ENCODE results near the gene SCIN.

DNA sequence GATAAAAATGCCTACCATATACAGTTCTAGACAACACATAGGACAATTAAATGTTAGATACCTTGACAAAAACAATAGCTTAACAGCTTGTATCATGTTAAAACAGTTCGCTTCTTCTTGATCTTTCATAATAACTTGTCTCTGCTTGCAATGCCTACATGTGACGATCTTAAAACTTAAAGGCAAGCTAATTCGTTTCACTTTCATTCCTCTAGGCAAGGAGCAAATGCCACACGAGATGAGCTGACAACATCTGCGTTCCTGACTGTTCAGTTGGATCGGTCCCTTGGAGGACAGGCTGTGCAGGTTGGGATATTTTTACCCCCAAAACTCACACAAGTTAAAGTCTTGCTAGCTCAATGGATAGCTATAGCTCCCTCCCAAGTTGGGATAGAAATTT is 65.3 kb downstream of the SCIN start:
- TF ChIP-seq, protein P1, sequence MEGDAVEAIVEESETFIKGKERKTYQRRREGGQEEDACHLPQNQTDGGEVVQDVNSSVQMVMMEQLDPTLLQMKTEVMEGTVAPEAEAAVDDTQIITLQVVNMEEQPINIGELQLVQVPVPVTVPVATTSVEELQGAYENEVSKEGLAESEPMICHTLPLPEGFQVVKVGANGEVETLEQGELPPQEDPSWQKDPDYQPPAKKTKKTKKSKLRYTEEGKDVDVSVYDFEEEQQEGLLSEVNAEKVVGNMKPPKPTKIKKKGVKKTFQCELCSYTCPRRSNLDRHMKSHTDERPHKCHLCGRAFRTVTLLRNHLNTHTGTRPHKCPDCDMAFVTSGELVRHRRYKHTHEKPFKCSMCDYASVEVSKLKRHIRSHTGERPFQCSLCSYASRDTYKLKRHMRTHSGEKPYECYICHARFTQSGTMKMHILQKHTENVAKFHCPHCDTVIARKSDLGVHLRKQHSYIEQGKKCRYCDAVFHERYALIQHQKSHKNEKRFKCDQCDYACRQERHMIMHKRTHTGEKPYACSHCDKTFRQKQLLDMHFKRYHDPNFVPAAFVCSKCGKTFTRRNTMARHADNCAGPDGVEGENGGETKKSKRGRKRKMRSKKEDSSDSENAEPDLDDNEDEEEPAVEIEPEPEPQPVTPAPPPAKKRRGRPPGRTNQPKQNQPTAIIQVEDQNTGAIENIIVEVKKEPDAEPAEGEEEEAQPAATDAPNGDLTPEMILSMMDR (IDR thresholded peaks at IDR 0.05) = no peak
- no peak for TF ChIP-seq POLR2AphosphoS5 (IDR thresholded peaks at IDR 0.05)
